HCT116 (cell line): ENCODE measurements around the gene ICAM1. TPM values are rescaled to one million over a fixed set of nuclear protein-coding genes. Genes with fewer than 3 reads are reported as not detected.
A peak's percentile ranks its signal among the peaks of the same experiment; 100 is the strongest.

Experiments used
- ATAC-seq: fragments of 200-7000 bp; cut with Tn5 transposase; 2 replicates; pipeline ENCODE4 v1.9.1; 2020; ENCODE audit warnings: mild to moderate bottlenecking, moderate library complexity
- BruUV-seq: library from RNA; stranded (reverse); fragments of 400-500 nt; replicated peaks from 2 replicates; lab custom pipeline; 2021; lab: Mats Ljungman, UMichigan
- CTCF ChIA-PET: fragments of 300-600 bp; sonication (Branson Sonifier 250); formaldehyde crosslinking; loops from one replicate; lab custom pipeline; 2021; ENCODE audit warnings: antibody characterized with exemption; lab: Charles Lee
- POLR2A ChIA-PET: fragments of 300-600, 350-600 bp; sonication (Branson Sonifier 250); formaldehyde crosslinking; loops from one replicate; lab custom pipeline; 2021; ENCODE audit warnings: antibody characterized with exemption; lab: Charles Lee
- RAD21 ChIA-PET, 2 experiments: fragments of 300-600 bp; sonication (Branson Sonifier 250); formaldehyde crosslinking; loops; one replicate each; lab custom pipeline; 2023; ENCODE audit warnings: low total read pairs in 2 of 2; ENCODE audit not compliant: uncharacterized antibody in 2 of 2, unreplicated experiment in 2 of 2, low non-redundant PET in 1 of 2; lab: Charles Lee
- DNase-seq: peaks from one replicate; pipeline ENCODE4 v3.0.0-alpha.2; 2010; ENCODE audit warnings: low read depth, low spot score
- H2AFZ ChIP-seq: fragments of 200-600 bp; shearing (Covaris generic), sonication (generic); 2 replicates; pipeline ENCODE4 v1.6.1; 2017; ENCODE audit warnings: low read depth, mixed run types, mixed read lengths, antibody characterized with exemption, low read length; ENCODE audit not compliant: poor library complexity, severe bottlenecking
- H3K27ac ChIP-seq: 2 replicates; pipeline ENCODE4 v1.5.1; 2012; ENCODE audit warnings: low read depth, low read length
- H3K27me3 ChIP-seq: fragments of 200-600 bp; sonication (generic); 2 replicates; pipeline ENCODE4 v1.6.1; 2016; ENCODE audit warnings: mixed run types, low read length, mixed read lengths; ENCODE audit not compliant: insufficient read depth
- H3K36me3 ChIP-seq, 2 experiments: fragments of 200-500 bp in 1 of 2; fragments of 200-600 bp in 1 of 2; sonication (Bioruptor generic) in 1 of 2; sonication (generic) in 1 of 2; 2 replicates each; pipeline versions ENCODE4 v1.5.1 to v1.6.1; 2014 to 2016; ENCODE audit warnings: low read length in 2 of 2, inconsistent platforms in 1 of 2, mixed read lengths in 1 of 2, mixed run types in 1 of 2; ENCODE audit not compliant: insufficient read depth in 2 of 2, control insufficient read depth in 1 of 2
- H3K4me1 ChIP-seq, 2 experiments: fragments of 200-600 bp in 1 of 2; sonication (generic) in 1 of 2; 2 replicates each; pipeline versions ENCODE4 v1.5.1 to v1.6.1; 2012 to 2017; ENCODE audit warnings: low read length in 2 of 2, inconsistent platforms in 1 of 2, mild to moderate bottlenecking in 1 of 2, mixed read lengths in 1 of 2, mixed run types in 1 of 2, moderate library complexity in 1 of 2; ENCODE audit not compliant: insufficient read depth in 2 of 2, control insufficient read depth in 1 of 2
- H3K4me2 ChIP-seq: fragments of 200-600 bp; sonication (generic); 2 replicates; pipeline ENCODE4 v1.6.1; 2017; ENCODE audit warnings: mixed run types, low read length, mixed read lengths
- H3K4me3 ChIP-seq, 2 experiments: fragments of 200-600 bp in 1 of 2; sonication (generic) in 1 of 2; replicated peaks in 1 of 2; 2 replicates each; pipeline ENCODE4 v1.5.1; 2011 to 2016; ENCODE audit warnings: low read length in 2 of 2, control low read depth in 1 of 2, low read depth in 1 of 2, mild to moderate bottlenecking in 1 of 2, mixed read lengths in 1 of 2, mixed run types in 1 of 2
- H3K79me2 ChIP-seq: fragments of 200-600 bp; sonication (generic); 2 replicates; pipeline ENCODE4 v1.6.1; 2017; ENCODE audit warnings: mild to moderate bottlenecking, mixed run types, low read length, moderate library complexity, mixed read lengths; ENCODE audit not compliant: insufficient read depth
- H3K9ac ChIP-seq: fragments of 200-600 bp; sonication (generic); 2 replicates; pipeline ENCODE4 v1.6.1; 2016; ENCODE audit warnings: low read length, mixed read lengths
- H3K9me2 ChIP-seq: fragments of 200-600 bp; sonication (generic), shearing (Covaris generic); 2 replicates; pipeline ENCODE4 v1.6.1; 2017; ENCODE audit warnings: mixed run types, mild to moderate bottlenecking, moderate library complexity; ENCODE audit not compliant: insufficient read depth
- H3K9me3 ChIP-seq, 2 experiments: fragments of 200-500 bp in 1 of 2; fragments of 200-600 bp in 1 of 2; sonication (Bioruptor generic) in 1 of 2; sonication (generic) in 1 of 2; 2 replicates each; pipeline ENCODE4 v1.6.1; 2014 to 2017; ENCODE audit warnings: low read length in 2 of 2, mixed read lengths in 2 of 2, inconsistent platforms in 1 of 2, low read depth in 1 of 2, mild to moderate bottlenecking in 1 of 2, mixed run types in 1 of 2, moderate library complexity in 1 of 2; ENCODE audit not compliant: control insufficient read depth in 1 of 2, insufficient read depth in 1 of 2
- H4K20me1 ChIP-seq: fragments of 200-600 bp; sonication (generic), shearing (Covaris generic); 2 replicates; pipeline ENCODE4 v1.6.1; 2017; ENCODE audit warnings: mixed run types, mild to moderate bottlenecking, moderate library complexity; ENCODE audit not compliant: insufficient read depth
- EGR1 ChIP-seq: IDR thresholded peaks from 2 replicates; pipeline ENCODE4 v1.6.1; 2012; ENCODE audit warnings: low read depth
- ELF1 ChIP-seq: IDR thresholded peaks from 2 replicates; pipeline ENCODE4 v1.6.1; 2012; ENCODE audit warnings: low read depth, borderline replicate concordance
- EZH2 ChIP-seq: fragments of 200-600 bp; sonication (generic); IDR thresholded peaks from 2 replicates; pipeline ENCODE4 v1.6.1; 2017; ENCODE audit warnings: antibody characterized with exemption, mixed run types
- MAX ChIP-seq: IDR thresholded peaks from 2 replicates; pipeline ENCODE4 v1.6.1; 2012
- SIN3A ChIP-seq: IDR thresholded peaks from 2 replicates; pipeline ENCODE4 v1.6.1; 2012; ENCODE audit warnings: low read depth
- intact Hi-C: fragments of 100-400 bp; cut with micrococcal nuclease; formaldehyde crosslinking; loops from 2 replicates; pipeline ENCODE4 v1.10.0; 2022
- total RNA-seq: library from RNA; stranded (reverse); gene quantifications from one replicate; pipeline ENCODE4 v1.2.1, GENCODE V29; 2021; ENCODE audit not compliant: unreplicated experiment

The ICAM1 gene
- total RNA-seq, 1 experiment from 2014 or later: 5.0 TPM

- peak; percentile 78; the same call in 1 of the 2 replicates for TF ChIP-seq EGR1
- TF ChIP-seq MAX: peak; percentile 88
- no peak for TF ChIP-seq ELF1
Observed at GRCh38 chr19:10332965-10333757, 62.2 kb downstream of the ICAM1 start, which contains the start of gene RAVER1 (continued).

- Histone ChIP-seq H3K27ac (peak overlapping the region; percentile 90), H3K9me3 (no peaks in the 10 kb centered on the region), H3K4me2 (peak overlapping the region; percentile 100), H3K9ac (peak overlapping the region; percentile 75)
- RAD21 ChIA-PET: interaction anchor here (0.9 to 1.2 kb wide), 5 partner anchors 45 to 65 kb away, joined by 3 to 6 read pairs (median 3); partner anchors contain the start of gene ICAM1 (in 1 of the 2)
- DNase-seq: no peak
- TF ChIP-seq SIN3A (0 out of 2 replicates have a peak, but pooled peaks have one; percentile 10), EZH2 (no peak)
- TF ChIP-seq, all 23 proteins: peak for 1
- Histone ChIP-seq H4K20me1 (no peaks in the 10 kb centered on the region), H3K4me3 (peak overlapping the region; percentile 77 to 93), H3K9me2 (no peaks in the 10 kb centered on the region), H2AFZ (no peak overlapping the region), H3K4me1 (peaks cover 6 to 28% of the 10 kb centered on the region in 2 experiments; a peak in 3 of 4 replicates), H3K36me3 (peaks cover 11 to 19% of the 10 kb centered on the region in 2 experiments), H3K27me3 (no peaks in the 10 kb centered on the region), H3K79me2 (peaks cover 45% of the 10 kb centered on the region)
- peak; percentile 26 for ATAC-seq
- POLR2A ChIA-PET: interaction anchor here (0.5 to 2.5 kb wide), 9 partner anchors 10 to 552 kb away, joined by 3 to 26 read pairs (median 4); partner anchors contain the start of genes ICAM5 and TYK2
- CTCF ChIA-PET: interaction anchor here (0.6 to 1.7 kb wide), 9 partner anchors 44 to 401 kb away, joined by 3 to 4 read pairs (median 3); partner anchors contain the start of gene ICAM5
- BruUV-seq: TSS peak; percentile 80
- intact Hi-C loops: loop anchor here (2.0 kb wide), 2 partner anchors 45 to 47 kb away; partner anchors contain the start of genes ICAM5 and TYK2
Observed at GRCh38 chr19:10333758-10334587, 63.1 kb downstream of the ICAM1 start.
